GM12878 (cell line): ENCODE data around the gene NEB. TPM values are rescaled to one million over a fixed set of nuclear protein-coding genes. Genes with fewer than 3 reads are reported as not detected.

Experiments
- ATAC-seq: fragments of 200-7000 bp; cut with Tn5 transposase; 3 replicates; pipeline ENCODE4 v1.9.1; 2020; ENCODE audit warnings: mild to moderate bottlenecking, moderate library complexity
- BruUV-seq: library from RNA; stranded (reverse); fragments of 400-500 nt; replicated peaks from 2 replicates; lab custom pipeline; 2021; lab: Mats Ljungman, UMichigan
- CTCF ChIA-PET: fragments of 300-600 bp; sonication (Branson Sonifier 250); formaldehyde crosslinking; extraction: SDS; loops from one replicate; lab custom pipeline; 2021; ENCODE audit warnings: inconsistent platforms; lab: Yijun Ruan, JAX
- POLR2A ChIA-PET: fragments of 350-600 bp; formaldehyde crosslinking; extraction: SDS; loops from one replicate; lab custom pipeline; 2021; ENCODE audit warnings: inconsistent platforms; lab: Charles Lee
- RAD21 ChIA-PET: fragments of 300-600 bp; sonication (Branson Sonifier 250); formaldehyde crosslinking; loops from one replicate; lab custom pipeline; 2023; ENCODE audit warnings: antibody characterized with exemption; ENCODE audit not compliant: unreplicated experiment; lab: Charles Lee
- SMC1A ChIA-PET: fragments of 300-600 bp; sonication (Branson Sonifier 250); formaldehyde crosslinking; loops from one replicate; lab custom pipeline; 2023; ENCODE audit not compliant: unreplicated experiment, uncharacterized antibody; lab: Charles Lee
- DNase-seq: peaks from one replicate; pipeline ENCODE4 v3.0.0-alpha.2; 2011; ENCODE audit warnings: low read depth, low spot score
- FAIRE-seq: peaks from 3 replicates; lab custom pipeline; 2011; peaks lifted over from hg19 to GRCh38; lab: Jason Lieb, UNC
- H2AFZ ChIP-seq: 2 replicates; pipeline ENCODE4 v1.6.0; 2011; ENCODE audit warnings: low read depth, low read length, control low read depth; ENCODE audit not compliant: control insufficient read depth
- H3K27ac ChIP-seq: 2 replicates; pipeline ENCODE4 v1.5.1; 2011; ENCODE audit warnings: control low read depth; ENCODE audit not compliant: control insufficient read depth, insufficient read depth
- H3K27me3 ChIP-seq, 2 experiments: replicated peaks in 1 of 2; 2 replicates each; pipeline versions ENCODE4 v1.6.0 to v1.6.1; 2011; ENCODE audit warnings: low read length in 1 of 2; ENCODE audit not compliant: control insufficient read depth in 2 of 2, insufficient read depth in 2 of 2
- H3K36me3 ChIP-seq, 2 experiments: 2 replicates each; pipeline ENCODE4 v1.5.1; 2011; ENCODE audit warnings: low read length in 1 of 2; ENCODE audit not compliant: control insufficient read depth in 2 of 2, insufficient read depth in 2 of 2
- H3K4me1 ChIP-seq: 2 replicates; pipeline ENCODE4 v1.6.1; 2011; ENCODE audit warnings: mild to moderate bottlenecking, low read length, moderate library complexity, mixed read lengths; ENCODE audit not compliant: control insufficient read depth, insufficient read depth
- H3K4me2 ChIP-seq: 2 replicates; pipeline ENCODE4 v1.6.0; 2011; ENCODE audit warnings: control low read depth; ENCODE audit not compliant: control insufficient read depth, insufficient read depth
- H3K4me3 ChIP-seq: fragments of 200-600 bp; sonication (generic); 2 replicates; pipeline ENCODE4 v1.5.1; 2016
- H3K79me2 ChIP-seq: 2 replicates; pipeline ENCODE4 v1.6.0; 2011; ENCODE audit warnings: low read length; ENCODE audit not compliant: control insufficient read depth, insufficient read depth
- H3K9ac ChIP-seq: 2 replicates; pipeline ENCODE4 v1.8.0; 2011; ENCODE audit warnings: low read length, control low read depth, mixed read lengths; ENCODE audit not compliant: control insufficient read depth, insufficient read depth
- H3K9me3 ChIP-seq: replicated peaks from 3 replicates; pipeline ENCODE4 v1.5.1; 2011; ENCODE audit warnings: mild to moderate bottlenecking, low read length; ENCODE audit not compliant: control insufficient read depth, insufficient read depth
- H4K20me1 ChIP-seq: 2 replicates; pipeline ENCODE4 v1.6.0; 2011; ENCODE audit not compliant: control insufficient read depth, insufficient read depth
- BCL3 ChIP-seq: IDR thresholded peaks from 2 replicates; pipeline ENCODE4 v1.6.1; 2011; ENCODE audit warnings: borderline replicate concordance, low read depth, mild to moderate bottlenecking, moderate library complexity, low read length; ENCODE audit not compliant: insufficient read depth, poor library complexity, severe bottlenecking
- CHD1 ChIP-seq: IDR thresholded peaks from 2 replicates; pipeline ENCODE4 v1.6.1; 2012; ENCODE audit warnings: low read depth, low read length, improper control_type of control experiment
- EGR1 ChIP-seq, 2 experiments: IDR thresholded peaks; 1 replicate in 1 of 2; 2 replicates in 1 of 2; pipeline ENCODE4 v1.6.1; 2011 to 2012; ENCODE audit warnings: low read depth in 2 of 2, low read length in 2 of 2, borderline replicate concordance in 1 of 2, mild to moderate bottlenecking in 1 of 2, moderate library complexity in 1 of 2
- HDAC6 ChIP-seq: fragments of 200-600 bp; sonication (generic); IDR thresholded peaks from one replicate; pipeline ENCODE4 v1.8.0; 2017; ENCODE audit warnings: antibody characterized with exemption; ENCODE audit not compliant: unreplicated experiment
- IKZF2 ChIP-seq, 2 experiments: fragments of 450-650 bp; IDR thresholded peaks; 2 replicates each; pipeline ENCODE4 v1.6.1; 2017; ENCODE audit warnings: mild to moderate bottlenecking in 2 of 2, moderate library complexity in 2 of 2
- RUNX3 ChIP-seq: IDR thresholded peaks from 2 replicates; pipeline ENCODE4 v1.6.1; 2012; ENCODE audit warnings: low read length, inconsistent platforms
- TARDBP ChIP-seq: IDR thresholded peaks from 2 replicates; pipeline ENCODE4 v1.6.1; 2016; ENCODE audit warnings: borderline replicate concordance
- ZNF24 ChIP-seq: fragments of 450-650 bp; IDR thresholded peaks from 2 replicates; pipeline ENCODE4 v1.6.1; 2017; ENCODE audit warnings: antibody characterized with exemption, mild to moderate bottlenecking
- ZNF622 ChIP-seq: fragments of 450-650 bp; IDR thresholded peaks from 2 replicates; pipeline ENCODE4 v1.6.1; 2017; ENCODE audit warnings: mild to moderate bottlenecking, inconsistent platforms
- WGBS: methylation state at CpG from one replicate; pipeline ENCODE4 v1.1.6; 2016; ENCODE audit warnings: low lambda C conversion rate; ENCODE audit not compliant: insufficient replicate concordance, insufficient coverage; ENCODE audit errors: missing lambda C conversion rate; 5-methylcytosine and 5-hydroxymethylcytosine counted together
- in situ Hi-C: fragments of 300-500 bp; cut with MboI; formaldehyde crosslinking; loops from 9 replicates; pipeline ENCODE4 v1.14.3; 2018; ENCODE audit warnings: mixed read lengths
- intact Hi-C: fragments of 100-400 bp; cut with micrococcal nuclease; formaldehyde crosslinking; loops from one replicate; pipeline ENCODE4 v1.14.2; 2022; ENCODE audit not compliant: unreplicated experiment
- polyA plus RNA-seq, 11 experiments: library from polyadenylated mRNA; depleted of rRNA in 4 of 11; unstranded in 6 of 11; stranded (reverse) in 5 of 11; fragments of >200 nt; fragmentation: Nextera tagmentation in 4 of 11; fragmentation: Illumina TruSeq in 1 of 11; extraction: Ambion mirVana in 4 of 11; extraction: Trizol in 1 of 11; gene quantifications; 1 replicate in 1 of 11; 2 replicates in 10 of 11; pipeline versions ENCODE4 v1.2.1 to v1.2.3, GENCODE V29; 2011 to 2016; ENCODE audit warnings: inconsistent platforms in 2 of 11, missing spikeins in 2 of 11, low read depth in 1 of 11
- total RNA-seq, 4 experiments: library from RNA; depleted of rRNA in 3 of 4; stranded (reverse); fragments of >200 nt in 3 of 4; fragmentation: Illumina TruSeq in 1 of 4; extraction: Trizol in 1 of 4; gene quantifications; 2 replicates each; pipeline versions ENCODE4 v1.2.1 to v1.2.3, GENCODE V29; 2013 to 2021
- TF ChIP-seq, protein P1 (sequence below): fragments of 450-650 bp; IDR thresholded peaks from 2 replicates; pipeline ENCODE4 v1.6.1; 2017; ENCODE audit warnings: mild to moderate bottlenecking
- TF ChIP-seq, protein P2 (sequence below): fragments of 450-650 bp; formaldehyde crosslinking; IDR thresholded peaks from 2 replicates; pipeline ENCODE4 v1.4.0; 2020; ENCODE audit warnings: mild to moderate bottlenecking, moderate library complexity

Gene NEB
- total and polyA plus RNA-seq, 10 of the 15 experiments (the other 5 are each of a cell fraction or from before 2014, with no cell fraction given) = 0.04 to 0.77 (median 0.12) TPM

DNA sequence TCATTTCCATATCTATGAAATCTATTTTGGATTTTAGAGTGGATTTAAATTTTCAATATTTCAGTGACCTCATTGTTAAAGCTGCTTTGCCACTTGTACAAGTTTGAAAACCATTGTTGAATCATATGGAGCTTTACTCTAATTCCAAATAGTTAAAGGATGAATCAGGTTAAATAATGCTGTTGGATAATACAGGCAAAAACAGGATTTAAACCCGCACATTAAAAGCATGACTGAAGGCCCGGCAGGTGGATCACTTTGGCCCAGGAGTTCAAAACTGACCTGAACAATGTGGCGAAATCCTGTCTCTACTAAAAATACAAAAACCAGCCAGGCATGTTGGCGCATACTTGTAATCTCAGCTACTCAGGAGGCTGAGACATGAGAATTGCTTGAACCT, 256.3 kb downstream of the NEB start (continued):
- TF ChIP-seq, protein P1, sequence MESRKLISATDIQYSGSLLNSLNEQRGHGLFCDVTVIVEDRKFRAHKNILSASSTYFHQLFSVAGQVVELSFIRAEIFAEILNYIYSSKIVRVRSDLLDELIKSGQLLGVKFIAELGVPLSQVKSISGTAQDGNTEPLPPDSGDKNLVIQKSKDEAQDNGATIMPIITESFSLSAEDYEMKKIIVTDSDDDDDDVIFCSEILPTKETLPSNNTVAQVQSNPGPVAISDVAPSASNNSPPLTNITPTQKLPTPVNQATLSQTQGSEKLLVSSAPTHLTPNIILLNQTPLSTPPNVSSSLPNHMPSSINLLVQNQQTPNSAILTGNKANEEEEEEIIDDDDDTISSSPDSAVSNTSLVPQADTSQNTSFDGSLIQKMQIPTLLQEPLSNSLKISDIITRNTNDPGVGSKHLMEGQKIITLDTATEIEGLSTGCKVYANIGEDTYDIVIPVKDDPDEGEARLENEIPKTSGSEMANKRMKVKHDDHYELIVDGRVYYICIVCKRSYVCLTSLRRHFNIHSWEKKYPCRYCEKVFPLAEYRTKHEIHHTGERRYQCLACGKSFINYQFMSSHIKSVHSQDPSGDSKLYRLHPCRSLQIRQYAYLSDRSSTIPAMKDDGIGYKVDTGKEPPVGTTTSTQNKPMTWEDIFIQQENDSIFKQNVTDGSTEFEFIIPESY = no peak
- TF ChIP-seq EGR1 (IDR thresholded peaks at IDR 0.05; ENCODE audit: borderline replicate concordance in 1 of 2, low read depth in 2 of 2, low read length in 2 of 2) (no peak), BCL3 (no peak)
- TF ChIP-seq, protein P2, sequence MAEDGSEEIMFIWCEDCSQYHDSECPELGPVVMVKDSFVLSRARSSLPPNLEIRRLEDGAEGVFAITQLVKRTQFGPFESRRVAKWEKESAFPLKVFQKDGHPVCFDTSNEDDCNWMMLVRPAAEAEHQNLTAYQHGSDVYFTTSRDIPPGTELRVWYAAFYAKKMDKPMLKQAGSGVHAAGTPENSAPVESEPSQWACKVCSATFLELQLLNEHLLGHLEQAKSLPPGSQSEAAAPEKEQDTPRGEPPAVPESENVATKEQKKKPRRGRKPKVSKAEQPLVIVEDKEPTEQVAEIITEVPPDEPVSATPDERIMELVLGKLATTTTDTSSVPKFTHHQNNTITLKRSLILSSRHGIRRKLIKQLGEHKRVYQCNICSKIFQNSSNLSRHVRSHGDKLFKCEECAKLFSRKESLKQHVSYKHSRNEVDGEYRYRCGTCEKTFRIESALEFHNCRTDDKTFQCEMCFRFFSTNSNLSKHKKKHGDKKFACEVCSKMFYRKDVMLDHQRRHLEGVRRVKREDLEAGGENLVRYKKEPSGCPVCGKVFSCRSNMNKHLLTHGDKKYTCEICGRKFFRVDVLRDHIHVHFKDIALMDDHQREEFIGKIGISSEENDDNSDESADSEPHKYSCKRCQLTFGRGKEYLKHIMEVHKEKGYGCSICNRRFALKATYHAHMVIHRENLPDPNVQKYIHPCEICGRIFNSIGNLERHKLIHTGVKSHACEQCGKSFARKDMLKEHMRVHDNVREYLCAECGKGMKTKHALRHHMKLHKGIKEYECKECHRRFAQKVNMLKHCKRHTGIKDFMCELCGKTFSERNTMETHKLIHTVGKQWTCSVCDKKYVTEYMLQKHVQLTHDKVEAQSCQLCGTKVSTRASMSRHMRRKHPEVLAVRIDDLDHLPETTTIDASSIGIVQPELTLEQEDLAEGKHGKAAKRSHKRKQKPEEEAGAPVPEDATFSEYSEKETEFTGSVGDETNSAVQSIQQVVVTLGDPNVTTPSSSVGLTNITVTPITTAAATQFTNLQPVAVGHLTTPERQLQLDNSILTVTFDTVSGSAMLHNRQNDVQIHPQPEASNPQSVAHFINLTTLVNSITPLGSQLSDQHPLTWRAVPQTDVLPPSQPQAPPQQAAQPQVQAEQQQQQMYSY = no peak
- TF ChIP-seq, all 136 proteins: peak for 0

GRCh38 chr2:151476287-151476686, 258.0 kb downstream of the NEB start:
- FAIRE-seq (no peak), ATAC-seq (no peak), DNase-seq (no peak)
- Histone ChIP-seq H2AFZ (no peak overlapping the region), H3K27ac (no peak overlapping the region), H3K4me2 (no peak overlapping the region), H3K79me2 (no peaks in the 10 kb centered on the region), H3K4me3 (no peak overlapping the region), H4K20me1 (no peaks in the 10 kb centered on the region), H3K27me3 (no peaks in the 10 kb centered on the region), H3K9ac (no peak overlapping the region), H3K9me3 (no peaks in the 10 kb centered on the region), H3K36me3 (peaks cover 0 to 15% of the 10 kb centered on the region in 2 experiments; a peak in 1 of 4 replicates)
- no TSS peak for BruUV-seq
- intact Hi-C loops (no loop called here), in situ Hi-C loops (no loop called here)
- 97% methylated on average over 1 of the region's 1 CpG for WGBS
- ChIA-PET POLR2A (no interaction called here), RAD21 (no interaction called here)
- TF ChIP-seq ZNF622 = no peak
- TF ChIP-seq IKZF2 (IDR thresholded peaks at IDR 0.05) = no peak
- no peak for TF ChIP-seq CHD1
- TF ChIP-seq HDAC6 = no peak
- no peak for TF ChIP-seq TARDBP
- TF ChIP-seq ZNF24 = no peak
- no peak for TF ChIP-seq RUNX3
- TF ChIP-seq, all 136 proteins: peak for 0
- SMC1A ChIA-PET = no interaction called here
- CTCF ChIA-PET = interaction anchor here (1.3 kb wide), 1 partner anchor 39 kb away, joined by 3 read pairs; no protein-coding TSS in a partner anchor
- peaks cover under 1% of the 10 kb centered on the region; the same call in 1 of the 2 replicates for H3K4me1 ChIP-seq
